ENCODE measurements around the gene MYLK3.
A peak's percentile ranks its signal among the peaks of the same experiment; 100 is the strongest.
"Not testable (repeated sequence)": the region's sequence is repeated elsewhere in the genome, so short reads cannot be mapped to it uniquely, and the experiment has no call there.

The MYLK3 gene

DNA sequence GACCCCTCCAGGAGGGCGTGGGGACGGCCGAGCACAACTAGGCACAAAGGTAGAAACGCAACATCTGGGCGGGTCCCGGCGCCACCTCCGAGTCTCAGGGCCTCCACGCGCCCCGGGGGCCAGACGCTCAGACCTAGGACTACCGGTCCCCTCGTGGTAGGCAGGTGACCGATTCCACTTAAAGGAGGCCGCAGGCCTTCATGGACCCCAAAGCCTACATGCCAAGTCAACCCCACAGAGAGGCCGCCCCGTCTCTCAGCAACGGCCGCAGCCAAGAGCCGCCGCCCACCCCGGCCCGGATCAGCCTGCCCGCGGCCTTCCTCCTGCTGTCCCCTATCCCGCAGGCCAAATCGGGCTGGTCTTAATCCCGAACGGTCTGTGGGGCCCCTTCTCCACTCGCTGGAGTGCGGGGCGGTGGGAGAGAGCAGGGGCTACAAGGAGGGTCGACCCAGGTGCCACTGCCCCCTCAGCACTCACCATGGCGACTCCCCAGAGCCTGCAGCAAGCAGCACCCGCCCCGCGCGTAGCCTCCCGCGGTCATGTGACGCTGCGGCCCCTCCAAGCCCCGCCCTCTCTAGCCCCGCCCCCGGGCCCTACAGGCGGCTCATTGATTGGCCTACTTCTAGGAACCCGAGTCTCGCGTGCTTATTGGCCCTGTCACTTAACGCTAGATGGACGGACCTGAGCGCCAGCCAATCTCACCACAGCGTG lies 59.3 kb downstream of the MYLK3 start, which contains the start of gene VPS35:
Gene VPS35 (minus strand): TSS at position 525 of the 711 bp plus-strand sequence. CDS start 45 bp downstream, at position 480.
- peak; percentile 99 for DNase-seq

DNA sequence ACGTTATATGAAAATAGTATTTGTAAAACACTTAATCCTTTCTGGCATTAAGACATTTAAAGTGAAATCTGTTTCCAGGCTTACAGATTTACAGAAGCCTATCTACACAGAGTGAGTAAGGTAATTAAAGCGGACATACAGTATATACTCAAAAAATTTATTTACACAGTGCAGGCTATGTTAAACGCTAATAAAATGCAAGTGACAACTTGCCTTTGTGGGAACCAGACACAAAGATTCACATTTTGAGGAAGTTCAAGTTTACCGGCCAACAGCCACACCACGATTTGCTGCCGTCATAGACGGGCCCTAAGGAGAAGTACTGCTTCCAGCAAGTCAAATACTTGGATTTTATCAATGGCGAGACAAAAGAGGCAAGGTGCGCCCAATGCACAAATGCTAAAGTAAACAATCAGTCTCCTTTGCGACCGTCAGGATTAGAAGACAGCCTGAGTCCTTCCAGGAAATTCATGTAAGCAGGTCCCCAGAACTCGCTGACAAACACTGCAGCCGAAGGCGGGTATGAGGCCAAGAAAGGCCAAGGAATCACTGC lies 60.0 kb downstream of the MYLK3 start:
- DNase-seq: no peak

DNA sequence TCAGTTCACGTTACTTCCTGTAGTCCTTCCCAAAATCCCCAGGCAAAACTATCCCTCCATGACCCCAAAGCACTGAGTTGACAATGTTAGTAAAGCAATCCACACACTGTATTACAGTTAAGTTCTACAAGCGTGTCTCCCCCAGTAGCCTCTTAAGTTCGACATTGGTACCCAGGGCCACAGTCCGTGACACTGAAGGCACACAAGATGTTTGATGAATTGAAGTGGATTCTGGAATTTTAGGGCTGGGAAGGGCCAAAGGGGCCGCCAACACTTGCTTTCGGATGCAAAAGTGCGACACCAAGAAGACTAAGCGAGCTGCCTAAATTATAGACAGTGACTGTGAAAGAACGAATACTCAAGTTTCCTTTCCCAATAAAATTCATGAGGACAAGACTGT lies 60.7 kb downstream of the MYLK3 start:
- no peak for DNase-seq

DNA sequence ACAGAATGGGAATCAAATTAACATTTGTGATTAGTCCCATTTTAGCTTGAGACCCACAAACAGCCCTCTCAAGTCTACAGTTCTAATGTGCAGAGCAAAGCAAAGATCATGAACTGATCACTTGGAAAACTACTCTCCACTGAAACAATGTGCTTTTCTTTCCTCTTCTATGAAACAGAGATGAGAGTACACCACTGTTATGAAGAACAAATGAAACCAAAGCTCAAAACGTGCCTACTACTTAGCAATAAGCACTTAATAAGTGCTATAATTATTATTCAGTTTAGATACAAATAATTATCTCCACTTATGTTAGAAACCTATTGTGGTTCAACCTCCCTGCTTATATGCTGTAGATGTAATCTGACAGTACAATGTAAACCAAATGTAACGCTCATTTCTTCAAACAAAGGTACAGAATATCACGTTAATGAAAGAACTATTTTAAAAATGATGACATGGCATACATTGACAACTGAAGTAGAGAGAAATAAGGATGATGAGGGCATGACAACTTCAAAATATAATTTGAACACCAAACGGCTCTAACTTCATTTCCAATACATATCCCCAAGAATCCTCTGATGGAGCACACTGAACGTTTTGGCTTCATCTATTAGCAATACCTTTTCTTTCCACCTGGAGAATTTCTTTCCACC lies 61.2 kb downstream of the MYLK3 start:
- DNase-seq: no peak

DNA sequence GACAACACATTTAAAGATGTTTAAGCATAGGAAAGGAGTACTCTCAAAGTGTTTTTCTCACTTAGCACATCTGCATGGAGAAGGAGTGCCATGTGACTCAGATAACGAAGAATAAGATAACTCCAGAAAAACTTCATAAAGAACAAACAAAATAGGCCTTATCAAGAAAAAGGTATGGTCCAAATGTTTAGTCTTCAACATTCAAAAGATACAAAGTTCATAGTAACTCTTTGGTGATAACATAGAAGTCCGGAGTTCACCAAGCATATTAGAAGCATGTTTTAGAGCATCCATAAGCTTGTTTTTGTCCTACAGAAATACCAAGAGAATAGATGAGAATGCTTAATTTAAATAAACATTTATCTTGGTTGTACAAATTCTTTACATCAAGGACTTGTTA lies 66.3 kb downstream of the MYLK3 start:
- DNase-seq: not testable (repeated sequence)

DNA sequence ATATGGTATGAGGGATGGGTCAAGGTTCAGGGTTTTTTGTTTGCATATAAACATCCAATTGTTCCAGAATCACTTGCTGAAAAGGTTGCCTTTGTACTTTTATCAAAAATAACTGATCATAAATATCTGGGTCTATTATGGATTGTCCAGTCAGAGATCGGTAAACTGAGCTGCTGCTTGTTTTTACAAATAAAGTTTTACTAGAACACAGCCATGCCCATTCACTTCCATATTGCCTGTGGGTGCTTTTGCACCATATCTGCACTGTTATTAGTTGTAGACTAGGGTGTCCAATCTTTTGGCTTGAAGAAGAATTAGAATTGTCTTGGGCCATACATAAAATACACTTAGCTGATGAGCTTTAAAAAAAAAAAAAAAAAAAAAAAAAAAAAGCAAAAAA lies 70.2 kb downstream of the MYLK3 start:
- DNase-seq: not testable (repeated sequence)

DNA sequence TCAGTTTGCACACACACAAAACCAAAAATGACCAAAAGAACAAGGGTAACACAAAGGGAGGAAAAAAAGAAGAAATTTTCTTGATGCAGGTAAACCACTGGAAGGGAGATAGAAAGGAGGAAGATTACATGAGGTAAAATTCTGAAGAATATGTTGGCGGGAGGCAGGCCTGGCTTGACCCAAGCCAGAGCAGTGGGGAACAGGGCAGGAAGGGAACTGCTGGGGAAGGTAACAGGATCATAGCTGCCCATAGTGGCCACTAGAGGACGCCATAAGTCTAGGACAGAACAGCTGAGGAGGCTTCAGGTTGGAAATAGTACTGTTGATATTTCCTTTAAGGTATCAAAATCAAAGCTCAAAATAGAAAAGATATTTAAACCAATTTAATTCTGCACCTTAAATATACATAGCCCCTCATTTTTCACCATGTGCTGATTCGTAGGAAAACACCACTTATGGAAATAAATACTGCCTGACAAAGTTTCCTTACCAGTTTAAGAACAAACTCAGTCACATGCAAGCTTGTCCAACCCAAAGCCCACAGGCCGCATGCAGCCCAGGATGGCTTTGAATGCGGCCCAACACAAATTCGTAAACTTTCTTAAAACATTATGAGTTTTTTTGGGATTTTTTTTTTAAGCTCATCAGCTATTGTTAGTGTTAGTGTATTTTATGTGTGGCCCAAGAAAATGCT lies 74.7 kb downstream of the MYLK3 start:
- peak; percentile 36 for DNase-seq

DNA sequence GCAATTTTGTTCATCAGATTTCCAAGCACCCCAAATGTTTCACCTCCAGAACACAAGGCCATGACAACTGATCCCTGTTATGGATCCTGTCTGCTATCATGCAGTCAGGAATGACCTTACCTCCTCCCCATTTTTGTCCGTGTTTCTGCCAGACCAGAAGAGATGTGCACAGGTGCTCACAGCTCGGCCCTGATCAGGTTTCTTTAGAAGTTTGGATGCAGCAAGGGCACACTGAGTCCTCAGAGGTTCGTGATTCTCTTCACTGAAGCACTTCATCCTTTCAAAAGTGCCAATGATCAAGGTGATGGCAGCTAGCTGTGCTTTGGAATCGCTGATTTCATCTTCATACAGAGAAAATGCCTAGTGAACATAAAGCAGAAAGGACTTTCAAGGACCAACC lies 86.0 kb downstream of the MYLK3 start:
- no peak for DNase-seq

DNA sequence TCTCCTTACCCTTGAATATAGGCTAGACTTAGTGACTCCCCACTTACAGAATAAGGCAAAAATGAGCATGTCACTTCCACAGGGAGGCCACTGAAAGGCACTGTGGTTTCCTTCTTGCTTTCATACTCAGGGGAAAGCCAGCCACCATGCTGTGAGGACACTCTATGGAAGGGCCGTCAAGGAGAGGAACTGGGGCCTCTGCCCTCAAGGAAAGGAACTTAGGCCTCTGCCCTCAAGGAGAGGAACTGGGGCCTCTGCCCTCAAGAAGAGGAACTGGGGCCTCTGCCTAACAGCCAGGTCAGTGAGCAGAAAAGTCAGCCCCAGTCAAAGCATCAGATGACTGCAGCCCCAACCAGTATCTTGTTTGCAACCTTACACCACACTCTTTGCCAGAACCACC lies 89.2 kb downstream of the MYLK3 start:
- DNase-seq: no peak
